ENCODE measurements around the gene AGRN.

DNA sequence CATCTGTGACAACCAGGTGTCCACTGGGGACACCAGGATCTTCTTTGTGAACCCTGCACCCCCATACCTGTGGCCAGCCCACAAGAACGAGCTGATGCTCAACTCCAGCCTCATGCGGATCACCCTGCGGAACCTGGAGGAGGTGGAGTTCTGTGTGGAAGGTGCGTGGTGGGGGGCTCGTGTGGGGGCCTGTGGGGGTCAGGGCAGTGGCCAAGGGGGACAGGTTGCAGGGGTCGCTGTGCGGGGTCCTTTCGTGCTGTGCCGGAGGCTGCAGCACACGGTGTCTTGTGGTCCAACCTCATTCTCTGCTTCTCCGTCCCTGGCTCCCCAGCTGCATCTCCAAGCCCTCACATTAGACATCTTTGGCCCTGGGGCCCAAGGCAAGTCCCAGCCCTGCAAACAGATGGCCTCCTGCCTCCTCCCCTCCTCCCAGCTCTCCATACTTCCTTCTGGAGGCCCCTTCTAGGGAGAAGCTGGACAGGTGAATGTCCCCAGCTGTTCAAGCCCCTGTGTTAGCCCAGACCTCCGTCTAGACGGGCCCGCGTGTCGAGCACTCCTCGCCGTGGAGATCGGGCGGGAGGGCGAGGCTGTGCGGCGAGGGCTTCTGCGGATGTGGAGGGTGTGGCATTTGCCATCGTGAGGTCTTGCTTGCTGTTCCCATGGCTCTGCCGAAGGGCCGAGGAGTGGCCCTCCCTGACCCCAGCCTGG, 2.5 kb downstream of the AGRN start:
- TF ChIP-seq CTCF (IDR thresholded peaks at IDR 0.05) = no peak
- no peak for TF ChIP-seq POLR2A (IDR thresholded peaks at IDR 0.05)

Data from thyroid gland (tissue), 4 donors.